Endodermal cell (in vitro differentiated cells): ENCODE measurements around the gene KIF5C. TPM values are rescaled to one million over a fixed set of nuclear protein-coding genes. Genes with fewer than 3 reads are reported as not detected.

ENCODE experiments used
- DNase-seq: peaks from one replicate; pipeline ENCODE4 v3.0.0-alpha.2; 2017
- H3K27ac ChIP-seq: 2 replicates; pipeline ENCODE4 v1.5.1; 2013; ENCODE audit warnings: mild to moderate bottlenecking, low read depth, low read length, moderate library complexity
- H3K27me3 ChIP-seq: 2 replicates; pipeline ENCODE4 v1.6.1; 2013; ENCODE audit warnings: mild to moderate bottlenecking, low read length, moderate library complexity; ENCODE audit not compliant: insufficient read depth, control insufficient read depth, poor library complexity, severe bottlenecking
- H3K36me3 ChIP-seq: 2 replicates; pipeline ENCODE4 v1.7.0; 2013; ENCODE audit warnings: mild to moderate bottlenecking, low read length, moderate library complexity; ENCODE audit not compliant: control insufficient read depth, insufficient read depth
- H3K4me1 ChIP-seq: one replicate; pipeline ENCODE4 v1.7.0; 2013; ENCODE audit warnings: low read length; ENCODE audit not compliant: control insufficient read depth, insufficient read depth
- H3K4me3 ChIP-seq: 2 replicates; pipeline ENCODE4 v1.5.1; 2013; ENCODE audit warnings: mild to moderate bottlenecking, low read length, moderate library complexity
- H3K9ac ChIP-seq: 2 replicates; pipeline ENCODE4 v1.6.1; 2013; ENCODE audit warnings: mild to moderate bottlenecking, low read length, moderate library complexity; ENCODE audit not compliant: poor library complexity, severe bottlenecking; ENCODE audit errors: extremely low read depth
- H3K9me3 ChIP-seq: 2 replicates; pipeline ENCODE4 v1.6.1; 2013; ENCODE audit warnings: mild to moderate bottlenecking, low read length, moderate library complexity; ENCODE audit not compliant: control insufficient read depth
- H3K27ac Mint-ChIP-seq: 2 replicates; pipeline ENCODE4 v1.8.0; 2020; ENCODE audit warnings: mixed read lengths
- H3K27me3 Mint-ChIP-seq: 2 replicates; pipeline ENCODE4 v1.8.0; 2021; ENCODE audit warnings: mild to moderate bottlenecking, mixed read lengths; ENCODE audit not compliant: insufficient read depth
- H3K36me3 Mint-ChIP-seq: 2 replicates; pipeline ENCODE4 v1.8.0; 2020; ENCODE audit warnings: low read depth, mixed read lengths
- H3K4me1 Mint-ChIP-seq: 2 replicates; pipeline ENCODE4 v1.8.0; 2020; ENCODE audit warnings: mixed read lengths
- H3K4me3 Mint-ChIP-seq: 2 replicates; pipeline ENCODE4 v1.8.0; 2020; ENCODE audit warnings: mild to moderate bottlenecking, moderate library complexity, mixed read lengths
- H3K9me3 Mint-ChIP-seq: 2 replicates; pipeline ENCODE4 v1.8.0; 2020; ENCODE audit warnings: mild to moderate bottlenecking, mixed read lengths
- WGBS, 2 experiments: methylation state at CpG; one replicate each; pipeline versions ENCODE4 v1.1.5 to v1.1.7; 2013; ENCODE audit warnings: missing lambda C conversion rate in 2 of 2, mixed read lengths in 1 of 2; ENCODE audit not compliant: insufficient coverage in 1 of 2, insufficient read length in 1 of 2; 5-methylcytosine and 5-hydroxymethylcytosine counted together
- total RNA-seq, 2 donors: library from RNA; stranded (reverse); fragmentation: NEBNext Ultra II Directional in 1 of 2; extraction: Animal tissue kit (Norgen Biotek cat#: 25700) in 1 of 2; gene quantifications; 2 replicates in 1 of 2; 3 replicates in 1 of 2; pipeline ENCODE4 v1.2.1, GENCODE V29; 2021
- TF ChIP-seq, protein P1 (sequence below): fragments of 200-600 bp; sonication (generic); conservative IDR thresholded peaks from 2 replicates; pipeline ENCODE4 v1.5.0; 2021; ENCODE audit warnings: antibody characterized with exemption, mild to moderate bottlenecking

The KIF5C gene
- total RNA-seq, 2 donors from 2014 or later: 39.1 to 41.9 TPM

DNA sequence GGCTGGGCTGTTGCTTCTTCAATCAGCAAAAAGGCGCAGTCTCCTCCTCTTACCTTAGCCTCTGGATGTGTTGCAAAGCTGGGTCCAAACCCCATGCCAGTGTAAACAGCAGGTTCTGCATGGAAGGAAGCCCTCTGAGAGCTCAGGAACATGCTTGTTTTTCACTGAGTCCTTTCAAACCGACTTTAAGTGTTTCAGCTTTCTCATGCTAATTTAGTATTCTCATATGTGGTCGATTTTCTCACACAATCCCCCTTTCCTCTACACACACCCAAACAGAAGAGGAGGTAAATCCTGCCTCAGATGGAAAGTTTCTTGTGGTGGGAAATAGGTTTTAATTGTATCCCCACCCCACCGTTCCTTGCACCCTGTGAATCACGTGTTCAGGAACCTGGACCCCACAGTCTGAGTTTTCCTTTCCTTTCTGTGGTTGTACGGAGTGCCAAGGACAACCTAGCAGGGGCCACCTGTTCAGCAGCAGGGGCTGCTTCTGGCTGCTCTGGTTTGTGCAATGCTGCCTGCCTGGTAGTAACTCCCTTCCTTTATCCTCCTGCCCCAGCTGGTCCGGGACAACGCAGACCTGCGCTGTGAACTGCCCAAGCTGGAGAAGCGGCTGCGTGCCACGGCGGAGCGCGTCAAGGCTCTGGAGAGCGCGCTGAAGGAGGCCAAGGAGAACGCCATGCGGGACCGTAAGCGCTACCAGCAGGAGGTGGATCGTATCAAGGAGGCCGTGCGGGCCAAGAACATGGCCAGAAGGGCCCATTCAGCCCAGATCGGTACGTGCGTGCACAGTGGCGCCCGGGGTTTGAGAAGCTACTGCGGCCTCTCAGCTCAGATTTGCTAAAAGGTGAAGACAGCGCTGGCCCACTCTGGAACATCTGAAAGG, 134.8 kb downstream of the KIF5C start:
- Mint-ChIP-seq H3K36me3 (peaks cover 45% of the 10 kb centered on the region), H3K4me3 (no peak overlapping the region), H3K9me3 (no peaks in the 10 kb centered on the region), H3K27ac (no peak overlapping the region), H3K4me1 (no peaks in the 10 kb centered on the region), H3K27me3 (no peaks in the 10 kb centered on the region)
- Histone ChIP-seq H3K9ac (no peak overlapping the region), H3K9me3 (no peaks in the 10 kb centered on the region), H3K4me3 (no peak overlapping the region), H3K27ac (no peak overlapping the region), H3K4me1 (no peaks in the 10 kb centered on the region), H3K36me3 (peaks cover 44% of the 10 kb centered on the region), H3K27me3 (no peaks in the 10 kb centered on the region)
- 96% methylated on average over 12 to 31 of the region's 31 CpGs for WGBS, 2 experiments
- no peak for DNase-seq
- TF ChIP-seq, protein P1, sequence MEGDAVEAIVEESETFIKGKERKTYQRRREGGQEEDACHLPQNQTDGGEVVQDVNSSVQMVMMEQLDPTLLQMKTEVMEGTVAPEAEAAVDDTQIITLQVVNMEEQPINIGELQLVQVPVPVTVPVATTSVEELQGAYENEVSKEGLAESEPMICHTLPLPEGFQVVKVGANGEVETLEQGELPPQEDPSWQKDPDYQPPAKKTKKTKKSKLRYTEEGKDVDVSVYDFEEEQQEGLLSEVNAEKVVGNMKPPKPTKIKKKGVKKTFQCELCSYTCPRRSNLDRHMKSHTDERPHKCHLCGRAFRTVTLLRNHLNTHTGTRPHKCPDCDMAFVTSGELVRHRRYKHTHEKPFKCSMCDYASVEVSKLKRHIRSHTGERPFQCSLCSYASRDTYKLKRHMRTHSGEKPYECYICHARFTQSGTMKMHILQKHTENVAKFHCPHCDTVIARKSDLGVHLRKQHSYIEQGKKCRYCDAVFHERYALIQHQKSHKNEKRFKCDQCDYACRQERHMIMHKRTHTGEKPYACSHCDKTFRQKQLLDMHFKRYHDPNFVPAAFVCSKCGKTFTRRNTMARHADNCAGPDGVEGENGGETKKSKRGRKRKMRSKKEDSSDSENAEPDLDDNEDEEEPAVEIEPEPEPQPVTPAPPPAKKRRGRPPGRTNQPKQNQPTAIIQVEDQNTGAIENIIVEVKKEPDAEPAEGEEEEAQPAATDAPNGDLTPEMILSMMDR: no peak

DNA sequence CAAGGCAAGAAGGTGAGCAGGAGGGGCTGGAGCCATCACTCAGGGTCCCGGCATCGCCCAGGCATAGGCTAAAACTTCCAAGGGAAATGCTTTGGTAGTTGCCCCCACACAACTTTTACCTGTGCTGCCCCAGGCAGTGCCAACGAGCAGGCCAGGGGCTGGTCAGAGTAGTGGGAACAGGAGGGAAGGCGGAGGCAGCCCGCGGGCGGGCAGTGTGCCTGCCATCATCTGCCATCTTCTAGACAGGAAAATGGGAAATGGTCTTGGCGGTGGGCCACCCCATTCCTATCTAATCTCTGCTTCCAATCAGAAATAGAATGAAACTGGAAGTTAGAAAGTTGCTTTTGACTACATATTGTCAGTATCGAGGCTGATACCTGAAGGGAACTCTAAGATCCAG, 137.5 kb downstream of the KIF5C start:
- H3K27ac Mint-ChIP-seq: no peak overlapping the region
- 91 to 96% methylated on average over 7 to 9 of the region's 9 CpGs for WGBS, 2 experiments

DNA sequence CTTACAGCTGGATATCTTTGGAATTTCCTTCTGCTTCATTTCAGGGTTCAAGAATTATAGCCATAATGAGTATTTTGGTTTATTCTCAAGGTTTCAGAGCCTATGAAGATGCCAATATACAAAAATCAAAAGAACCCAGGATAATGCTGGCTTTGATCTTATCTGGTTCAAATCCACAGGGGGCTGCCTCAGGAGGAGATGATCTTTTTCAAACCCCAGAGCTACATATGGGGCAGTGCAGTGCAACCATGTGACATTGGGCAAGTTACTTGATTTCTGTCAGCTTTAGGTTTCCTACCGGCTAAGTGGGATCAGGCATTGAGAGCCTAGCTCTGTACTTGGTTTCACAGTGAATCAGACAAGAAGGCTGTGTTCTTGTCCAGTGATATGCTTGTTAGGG, 140.5 kb downstream of the KIF5C start:
- no peaks in the 10 kb centered on the region for H3K27me3 Mint-ChIP-seq
- peaks cover 28% of the 10 kb centered on the region for H3K36me3 Mint-ChIP-seq
- Histone ChIP-seq H3K36me3 (peaks cover 20% of the 10 kb centered on the region), H3K27ac (no peak overlapping the region), H3K27me3 (no peaks in the 10 kb centered on the region), H3K4me1 (peaks cover 8% of the 10 kb centered on the region), H3K4me3 (no peak overlapping the region), H3K9ac (no peak overlapping the region), H3K9me3 (no peaks in the 10 kb centered on the region)
- 82 to 92% methylated on average over 1 of the region's 1 CpG for WGBS, 2 experiments
- peaks cover 32% of the 10 kb centered on the region for H3K4me1 Mint-ChIP-seq
- no peak for DNase-seq
- no peak overlapping the region for H3K4me3 Mint-ChIP-seq
- TF ChIP-seq, protein P1: no peak
- no peaks in the 10 kb centered on the region for H3K9me3 Mint-ChIP-seq
- H3K27ac Mint-ChIP-seq: no peak overlapping the region

More for the DNA sequence above, 137.5 kb downstream of the KIF5C start:
- no peak for DNase-seq
- Histone ChIP-seq H3K9ac (no peak overlapping the region), H3K9me3 (no peaks in the 10 kb centered on the region), H3K36me3 (peaks cover 37% of the 10 kb centered on the region), H3K27ac (no peak overlapping the region), H3K4me3 (no peak overlapping the region), H3K4me1 (peaks cover 8% of the 10 kb centered on the region), H3K27me3 (no peaks in the 10 kb centered on the region)
- TF ChIP-seq, protein P1: no peak
- peaks cover 19% of the 10 kb centered on the region for H3K4me1 Mint-ChIP-seq
- H3K4me3 Mint-ChIP-seq: no peak overlapping the region
- H3K36me3 Mint-ChIP-seq: peaks cover 39% of the 10 kb centered on the region
- no peaks in the 10 kb centered on the region for H3K27me3 Mint-ChIP-seq
- H3K9me3 Mint-ChIP-seq: no peaks in the 10 kb centered on the region
